ENCODE results near the gene PSME2. TPM values are rescaled to one million over a fixed set of nuclear protein-coding genes. Genes with fewer than 3 reads are reported as not detected.

Gene PSME2
- total RNA-seq, 1 donor from 2014 or later, result 173 TPM

GRCh38 chr14:24130380-24130716, 16.1 kb downstream of the PSME2 start, which contains the start of gene FITM1:
Gene FITM1, plus strand, starts transcription at chr14:24130659. Its CDS starts 905 bp downstream, at chr14:24131564.
- Histone ChIP-seq H3K79me2 (ENCODE audit: insufficient read depth, low read length) (no peaks in the 10 kb centered on the region), H3K4me2 (ENCODE audit: low read length) (no peak within 1 kb of the TSS), H3K4me3 (ENCODE audit: insufficient read depth, low read depth, low read length) (no peak within 1 kb of the TSS), H4K20me1 (ENCODE audit: insufficient read depth, low read length) (no peaks in the 10 kb centered on the region), H3K27ac (ENCODE audit: low read depth, low read length) (no peak within 1 kb of the TSS), H3K27me3 (ENCODE audit: insufficient read depth, low read length) (no peaks in the 10 kb centered on the region), H2AFZ (ENCODE audit: low read depth, low read length) (no peak within 1 kb of the TSS), H3K9ac (ENCODE audit: low read length) (no peak within 1 kb of the TSS), H3K4me1 (ENCODE audit: insufficient read depth, low read length) (peaks cover 2% of the 10 kb centered on the region), H3K36me3 (ENCODE audit: insufficient read depth, low read length) (no peaks in the 10 kb centered on the region), H3K9me3 (ENCODE audit: insufficient read depth, low read depth, low read length) (no peaks in the 10 kb centered on the region)
- Mint-ChIP-seq H3K36me3 (ENCODE audit: low read depth, unreplicated experiment) (no peaks in the 10 kb centered on the region), H3K9me3 (ENCODE audit: unreplicated experiment) (no peaks in the 10 kb centered on the region), H3K27ac (ENCODE audit: unreplicated experiment) (no peak within 1 kb of the TSS), H3K4me1 (ENCODE audit: low read depth, unreplicated experiment) (peaks cover 2% of the 10 kb centered on the region), H3K4me3 (ENCODE audit: unreplicated experiment) (no peak within 1 kb of the TSS), H3K27me3 (ENCODE audit: low read depth, unreplicated experiment) (peaks cover 8% of the 10 kb centered on the region)
- TF ChIP-seq CTCF (IDR thresholded peaks at IDR 0.05; ENCODE audit: insufficient read depth, low read depth, low read length) (no peak), EZH2 (IDR thresholded peaks at IDR 0.05; ENCODE audit: insufficient read depth, low read length) (no peak)
- no peak for DNase-seq (ENCODE audit: low read depth)
- no peak for FAIRE-seq

- Histone ChIP-seq H3K27me3 (ENCODE audit: insufficient read depth, low read length) (no peaks in the 10 kb centered on the region), H3K4me2 (ENCODE audit: low read length) (no peak overlapping the region), H4K20me1 (ENCODE audit: insufficient read depth, low read length) (no peaks in the 10 kb centered on the region), H2AFZ (ENCODE audit: low read depth, low read length) (no peak overlapping the region), H3K4me1 (ENCODE audit: insufficient read depth, low read length) (no peaks in the 10 kb centered on the region), H3K27ac (ENCODE audit: low read depth, low read length) (no peak overlapping the region), H3K79me2 (ENCODE audit: insufficient read depth, low read length) (no peaks in the 10 kb centered on the region), H3K9me3 (ENCODE audit: insufficient read depth, low read depth, low read length) (no peaks in the 10 kb centered on the region), H3K36me3 (ENCODE audit: insufficient read depth, low read length) (no peaks in the 10 kb centered on the region), H3K9ac (ENCODE audit: low read length) (no peak overlapping the region), H3K4me3 (ENCODE audit: insufficient read depth, low read depth, low read length) (no peak overlapping the region)
- no peaks in the 10 kb centered on the region for H3K36me3 Mint-ChIP-seq (ENCODE audit: low read depth, unreplicated experiment)
- H3K27me3 Mint-ChIP-seq (ENCODE audit: low read depth, unreplicated experiment), result peaks cover 8% of the 10 kb centered on the region
- FAIRE-seq, result no peak
- TF ChIP-seq CTCF (IDR thresholded peaks at IDR 0.05; ENCODE audit: insufficient read depth, low read depth, low read length) (no peak), EZH2 (IDR thresholded peaks at IDR 0.05; ENCODE audit: insufficient read depth, low read length) (no peak)
- H3K27ac Mint-ChIP-seq (ENCODE audit: unreplicated experiment), result no peak overlapping the region
- H3K9me3 Mint-ChIP-seq (ENCODE audit: unreplicated experiment), result no peaks in the 10 kb centered on the region
- no peak overlapping the region for H3K4me3 Mint-ChIP-seq (ENCODE audit: unreplicated experiment)
- DNase-seq (ENCODE audit: low read depth), result no peak
- H3K4me1 Mint-ChIP-seq (ENCODE audit: low read depth, unreplicated experiment), result peaks cover 2% of the 10 kb centered on the region
Measured at GRCh38 chr14:24129410-24129998, 16.9 kb downstream of the PSME2 start.

GRCh38 chr14:24127673-24128072, 18.7 kb downstream of the PSME2 start:
- no peak overlapping the region for H3K9ac ChIP-seq (ENCODE audit: low read length)
- H3K4me2 ChIP-seq (ENCODE audit: low read length), result no peak overlapping the region
- H3K27ac ChIP-seq (ENCODE audit: low read depth, low read length), result no peak overlapping the region
- no peak overlapping the region for H3K27ac Mint-ChIP-seq (ENCODE audit: unreplicated experiment)
- no peak overlapping the region for H3K4me3 Mint-ChIP-seq (ENCODE audit: unreplicated experiment)
- H3K79me2 ChIP-seq (ENCODE audit: insufficient read depth, low read length), result no peaks in the 10 kb centered on the region
- no peaks in the 10 kb centered on the region for H3K9me3 ChIP-seq (ENCODE audit: insufficient read depth, low read depth, low read length)
- H3K4me1 Mint-ChIP-seq (ENCODE audit: low read depth, unreplicated experiment), result peaks cover 2% of the 10 kb centered on the region
- no peak overlapping the region for H2AFZ ChIP-seq (ENCODE audit: low read depth, low read length)
- no peaks in the 10 kb centered on the region for H3K4me1 ChIP-seq (ENCODE audit: insufficient read depth, low read length)
- no peak for TF ChIP-seq CTCF (IDR thresholded peaks at IDR 0.05; ENCODE audit: insufficient read depth, low read depth, low read length)
- no peak for TF ChIP-seq EZH2 (IDR thresholded peaks at IDR 0.05; ENCODE audit: insufficient read depth, low read length)
- DNase-seq (ENCODE audit: low read depth) (no peak), FAIRE-seq (no peak)
- peaks cover 10% of the 10 kb centered on the region for H3K36me3 Mint-ChIP-seq (ENCODE audit: low read depth, unreplicated experiment)
- no peaks in the 10 kb centered on the region for H4K20me1 ChIP-seq (ENCODE audit: insufficient read depth, low read length)
- H3K9me3 Mint-ChIP-seq (ENCODE audit: unreplicated experiment), result no peaks in the 10 kb centered on the region
- H3K36me3 ChIP-seq (ENCODE audit: insufficient read depth, low read length), result no peaks in the 10 kb centered on the region
- peaks cover 8% of the 10 kb centered on the region for H3K27me3 Mint-ChIP-seq (ENCODE audit: low read depth, unreplicated experiment)
- H3K27me3 ChIP-seq (ENCODE audit: insufficient read depth, low read length), result no peaks in the 10 kb centered on the region
- no peak overlapping the region for H3K4me3 ChIP-seq (ENCODE audit: insufficient read depth, low read depth, low read length)

All from astrocyte (in vitro differentiated cells and primary cell).